A673 (cell line): ENCODE results near the gene POU2AF1. TPM values are rescaled to one million over a fixed set of nuclear protein-coding genes. Genes with fewer than 3 reads are reported as not detected.

Source experiments
- BruUV-seq: library from RNA; stranded (reverse); fragments of 400-500 nt; replicated peaks from 2 replicates; lab custom pipeline; 2021; lab: Mats Ljungman, UMichigan
- CTCF ChIA-PET: fragments of 300-600 bp; sonication (Branson Sonifier 250); formaldehyde crosslinking; loops from one replicate; lab custom pipeline; 2022; ENCODE audit warnings: antibody characterized with exemption; lab: Charles Lee
- POLR2A ChIA-PET: fragments of 300-600 bp; sonication (Branson Sonifier 250); formaldehyde crosslinking; loops from one replicate; lab custom pipeline; 2022; ENCODE audit warnings: antibody characterized with exemption; ENCODE audit not compliant: low non-redundant PET; lab: Charles Lee
- DNase-seq: peaks from one replicate; pipeline ENCODE4 v3.0.0-alpha.2; 2015; ENCODE audit warnings: low spot score
- H3K27ac ChIP-seq: fragments of 200-600 bp; sonication (generic); 2 replicates; pipeline ENCODE4 v1.5.1; 2016; ENCODE audit warnings: mixed run types, low read depth, mild to moderate bottlenecking, mixed read lengths, antibody characterized with exemption, low read length; ENCODE audit not compliant: poor library complexity, severe bottlenecking
- H3K27me3 ChIP-seq: fragments of 200-600 bp; sonication (generic); replicated peaks from 2 replicates; pipeline ENCODE4 v1.6.1; 2017; ENCODE audit warnings: mixed run types, low read depth, mild to moderate bottlenecking, mixed read lengths, antibody characterized with exemption, low read length; ENCODE audit not compliant: insufficient read depth, poor library complexity
- H3K36me3 ChIP-seq: fragments of 200-600 bp; sonication (generic); 2 replicates; pipeline ENCODE4 v1.6.1; 2016; ENCODE audit warnings: mixed run types, mild to moderate bottlenecking, mixed read lengths, antibody characterized with exemption, low read length; ENCODE audit not compliant: insufficient read depth, poor library complexity, severe bottlenecking
- H3K4me1 ChIP-seq: fragments of 200-600 bp; sonication (generic); 2 replicates; pipeline ENCODE4 v1.6.1; 2017; ENCODE audit warnings: mixed run types, mild to moderate bottlenecking, mixed read lengths, antibody characterized with exemption, low read length; ENCODE audit not compliant: insufficient read depth, poor library complexity, severe bottlenecking
- H3K4me3 ChIP-seq: fragments of 200-600 bp; sonication (generic); 2 replicates; pipeline ENCODE4 v1.5.1; 2016; ENCODE audit warnings: low read depth, mixed run types, mild to moderate bottlenecking, mixed read lengths, low read length; ENCODE audit not compliant: poor library complexity, severe bottlenecking
- H3K9me3 ChIP-seq: fragments of 200-600 bp; sonication (generic); 2 replicates; pipeline ENCODE4 v1.6.1; 2016; ENCODE audit warnings: mixed run types, low read depth, mild to moderate bottlenecking, mixed read lengths, antibody characterized with exemption, low read length; ENCODE audit not compliant: poor library complexity, severe bottlenecking
- CTCF ChIP-seq: fragments of 300-800, 200-600 bp; sonication (generic); conservative IDR thresholded peaks from 2 replicates; pipeline ENCODE4 v1.5.1; 2017; ENCODE audit warnings: low read depth, mild to moderate bottlenecking, antibody characterized with exemption, low read length, moderate library complexity, mixed read lengths
- EZH2 ChIP-seq: fragments of 200-600 bp; sonication (generic); IDR thresholded peaks from 2 replicates; pipeline ENCODE4 v1.6.1; 2017; ENCODE audit warnings: borderline replicate concordance, low read depth, mild to moderate bottlenecking, mixed read lengths, antibody characterized with exemption, low read length; ENCODE audit not compliant: poor library complexity, severe bottlenecking
- intact Hi-C: fragments of 100-400 bp; cut with micrococcal nuclease; formaldehyde crosslinking; loops from one replicate; pipeline ENCODE4 v1.10.0; 2022; ENCODE audit not compliant: unreplicated experiment
- total RNA-seq: library from RNA; stranded (reverse); gene quantifications from 2 replicates; pipeline ENCODE4 v1.2.3, GENCODE V29; 2021

The POU2AF1 gene
- total RNA-seq, 1 experiment from 2014 or later = not detected

GRCh38 chr11:111335549-111335948 is 43.5 kb downstream of the POU2AF1 start:
- no peaks in the 10 kb centered on the region for H3K36me3 ChIP-seq
- peaks cover 34% of the 10 kb centered on the region for H3K4me1 ChIP-seq
- H3K9me3 ChIP-seq = peaks cover 13% of the 10 kb centered on the region
- BruUV-seq = no TSS peak
- POLR2A ChIA-PET = no interaction called here
- no peak overlapping the region for H3K4me3 ChIP-seq
- intact Hi-C loops = no loop called here
- TF ChIP-seq EZH2 = no peak
- no peak for TF ChIP-seq CTCF
- CTCF ChIA-PET = no interaction called here
- peak; percentile 52 for DNase-seq
- no peaks in the 10 kb centered on the region for H3K27me3 ChIP-seq
- H3K27ac ChIP-seq = peak overlapping the region; percentile 53

DNA sequence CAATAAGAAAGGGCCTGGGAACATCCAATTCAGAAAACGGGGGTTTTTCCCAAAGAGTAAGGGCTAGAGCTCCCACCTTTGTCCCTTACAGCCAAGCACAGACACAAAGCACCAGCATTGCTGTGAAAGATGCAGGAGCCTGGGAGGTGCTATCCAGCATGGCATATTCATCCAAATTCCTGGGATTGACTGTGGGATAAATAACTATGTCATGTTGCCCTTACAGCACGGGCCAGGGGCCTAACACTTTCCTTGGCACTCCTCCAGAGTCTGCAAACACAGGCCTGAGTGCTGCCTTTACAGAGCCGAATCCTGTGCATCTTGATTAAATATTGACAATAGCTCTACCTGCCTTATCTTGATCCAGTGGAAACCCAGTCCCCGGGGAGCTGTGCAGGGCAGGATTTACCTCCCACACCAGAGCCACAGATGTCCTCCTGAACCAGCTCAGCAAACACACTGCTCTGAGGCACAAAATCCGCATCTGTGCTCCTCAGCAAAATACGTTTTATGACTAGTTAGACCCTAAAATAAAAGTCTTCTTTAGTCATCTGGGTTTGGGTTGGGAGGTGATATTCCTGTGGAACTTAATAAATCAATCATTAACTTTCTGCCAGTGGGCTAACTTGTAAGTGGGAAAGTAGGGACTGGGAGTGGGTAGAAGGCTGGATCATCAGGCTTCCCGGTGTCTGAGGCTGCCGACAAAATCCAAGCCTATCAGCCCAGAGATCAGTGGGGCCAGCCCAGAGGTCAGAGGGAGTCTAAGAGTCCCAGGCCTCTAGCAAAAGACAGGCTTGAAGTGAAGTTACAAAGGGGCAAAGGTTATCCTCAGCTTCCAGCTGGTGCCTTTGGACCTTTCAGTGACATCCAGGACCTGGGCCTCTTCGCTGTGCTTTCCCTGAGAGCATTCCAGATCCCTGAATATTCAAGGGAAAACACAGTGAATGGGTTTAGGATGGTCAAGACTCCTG is 44.3 kb downstream of the POU2AF1 start:
- ChIA-PET POLR2A (interaction anchor here (0.5 kb wide), 1 partner anchor 172 kb away, joined by 3 read pairs; no protein-coding TSS in a partner anchor), CTCF (no interaction called here)
- intact Hi-C loops = no loop called here
- H3K27me3 ChIP-seq = no peaks in the 10 kb centered on the region
- no TSS peak for BruUV-seq
- peaks cover 6% of the 10 kb centered on the region for H3K9me3 ChIP-seq
- DNase-seq = no peak
- TF ChIP-seq EZH2 = no peak
- no peak for TF ChIP-seq CTCF
- H3K4me1 ChIP-seq = peaks cover 34% of the 10 kb centered on the region
- H3K27ac ChIP-seq = peak overlapping the region; percentile 1
- no peaks in the 10 kb centered on the region for H3K36me3 ChIP-seq
- no peak overlapping the region for H3K4me3 ChIP-seq

- Histone ChIP-seq H3K9me3 (no peaks in the 10 kb centered on the region), H3K27ac (no peak overlapping the region), H3K4me1 (peaks cover 31% of the 10 kb centered on the region), H3K36me3 (no peaks in the 10 kb centered on the region), H3K4me3 (no peak overlapping the region), H3K27me3 (no peaks in the 10 kb centered on the region)
- intact Hi-C loops = no loop called here
- ChIA-PET CTCF (no interaction called here), POLR2A (no interaction called here)
- no peak for DNase-seq
- no TSS peak for BruUV-seq
- no peak for TF ChIP-seq EZH2
- no peak for TF ChIP-seq CTCF
Observed at GRCh38 chr11:111331711-111332479, 47.2 kb downstream of the POU2AF1 start.
